Glutamatergic neuron (in vitro differentiated cells): ENCODE measurements around the gene TMEM238. TPM values are rescaled to one million over a fixed set of nuclear protein-coding genes. Genes with fewer than 3 reads are reported as not detected.

Experiments
- DNase-seq: peaks from one replicate; pipeline ENCODE4 v3.0.0; 2022
- H3K27ac Mint-ChIP-seq: one replicate; pipeline ENCODE4 v1.8.0; 2020; ENCODE audit warnings: mild to moderate bottlenecking, mixed read lengths, inconsistent platforms; ENCODE audit not compliant: unreplicated experiment
- H3K27me3 Mint-ChIP-seq: one replicate; pipeline ENCODE4 v1.8.0; 2020; ENCODE audit warnings: mild to moderate bottlenecking, moderate library complexity, mixed read lengths, inconsistent platforms; ENCODE audit not compliant: unreplicated experiment
- H3K36me3 Mint-ChIP-seq: one replicate; pipeline ENCODE4 v1.8.0; 2020; ENCODE audit warnings: mild to moderate bottlenecking, mixed read lengths, inconsistent platforms; ENCODE audit not compliant: unreplicated experiment
- H3K4me1 Mint-ChIP-seq: one replicate; pipeline ENCODE4 v1.8.0; 2020; ENCODE audit warnings: mild to moderate bottlenecking, low read depth, mixed read lengths, inconsistent platforms; ENCODE audit not compliant: unreplicated experiment
- H3K4me3 Mint-ChIP-seq: one replicate; pipeline ENCODE4 v1.8.0; 2020; ENCODE audit warnings: mild to moderate bottlenecking, mixed read lengths, inconsistent platforms; ENCODE audit not compliant: unreplicated experiment
- H3K9me3 Mint-ChIP-seq: one replicate; pipeline ENCODE4 v1.8.0; 2020; ENCODE audit warnings: mild to moderate bottlenecking, moderate library complexity, mixed read lengths, inconsistent platforms; ENCODE audit not compliant: unreplicated experiment
- total RNA-seq: library from RNA; stranded (reverse); fragmentation: NEBNext Ultra II Directional; extraction: Animal tissue kit (Norgen Biotek cat#: 25700); gene quantifications from one replicate; pipeline ENCODE4 v1.2.1, GENCODE V29; 2021; ENCODE audit not compliant: unreplicated experiment
- TF ChIP-seq, protein P1 (sequence below): fragments of 200-600 bp; sonication (generic); IDR thresholded peaks from one replicate; pipeline ENCODE4 v1.5.0; 2021; ENCODE audit not compliant: partially characterized antibody, unreplicated experiment

Gene TMEM238
- total RNA-seq, 1 donor from 2014 or later: 1.3 TPM

DNA sequence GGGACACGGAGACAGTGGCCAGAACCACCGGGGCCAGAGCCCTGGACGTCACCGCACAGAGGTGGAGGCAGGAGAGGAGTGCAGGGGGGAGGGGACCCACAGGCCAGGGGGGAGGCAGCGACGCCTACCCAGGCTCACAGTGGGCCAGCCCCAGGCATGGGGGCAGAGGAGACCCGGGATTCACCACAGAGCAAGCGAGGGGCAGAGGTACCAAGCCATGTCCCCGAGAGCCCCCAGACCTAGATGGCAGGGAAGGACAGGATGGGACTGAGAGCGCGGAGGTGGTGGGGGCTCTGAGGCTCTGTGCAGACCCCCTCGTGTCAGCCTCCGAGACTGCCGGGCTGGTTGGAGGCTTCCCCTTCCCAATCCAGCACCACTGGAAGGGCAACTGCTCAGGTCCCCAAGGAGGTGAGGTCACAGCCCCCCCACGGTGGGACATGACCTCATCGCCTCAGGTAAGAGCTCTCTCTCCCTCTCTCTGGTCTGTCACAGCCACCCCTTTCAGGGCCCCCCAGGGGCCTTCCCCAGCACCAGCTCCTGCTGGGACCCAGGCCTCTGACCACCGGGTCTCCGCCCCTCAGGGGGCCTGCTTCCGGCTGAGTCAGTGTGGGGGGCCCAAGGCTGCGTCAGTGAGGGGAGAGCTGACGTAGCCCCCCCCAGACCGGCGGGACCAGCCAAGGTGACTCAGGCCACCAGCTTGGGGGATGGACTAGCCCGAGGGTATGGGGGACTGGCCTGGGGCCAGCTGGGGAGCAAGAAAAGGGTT is 11.6 kb downstream of the TMEM238 start:
- H3K27me3 Mint-ChIP-seq: peaks cover 10% of the 10 kb centered on the region
- TF ChIP-seq, protein P1, sequence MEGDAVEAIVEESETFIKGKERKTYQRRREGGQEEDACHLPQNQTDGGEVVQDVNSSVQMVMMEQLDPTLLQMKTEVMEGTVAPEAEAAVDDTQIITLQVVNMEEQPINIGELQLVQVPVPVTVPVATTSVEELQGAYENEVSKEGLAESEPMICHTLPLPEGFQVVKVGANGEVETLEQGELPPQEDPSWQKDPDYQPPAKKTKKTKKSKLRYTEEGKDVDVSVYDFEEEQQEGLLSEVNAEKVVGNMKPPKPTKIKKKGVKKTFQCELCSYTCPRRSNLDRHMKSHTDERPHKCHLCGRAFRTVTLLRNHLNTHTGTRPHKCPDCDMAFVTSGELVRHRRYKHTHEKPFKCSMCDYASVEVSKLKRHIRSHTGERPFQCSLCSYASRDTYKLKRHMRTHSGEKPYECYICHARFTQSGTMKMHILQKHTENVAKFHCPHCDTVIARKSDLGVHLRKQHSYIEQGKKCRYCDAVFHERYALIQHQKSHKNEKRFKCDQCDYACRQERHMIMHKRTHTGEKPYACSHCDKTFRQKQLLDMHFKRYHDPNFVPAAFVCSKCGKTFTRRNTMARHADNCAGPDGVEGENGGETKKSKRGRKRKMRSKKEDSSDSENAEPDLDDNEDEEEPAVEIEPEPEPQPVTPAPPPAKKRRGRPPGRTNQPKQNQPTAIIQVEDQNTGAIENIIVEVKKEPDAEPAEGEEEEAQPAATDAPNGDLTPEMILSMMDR: no peak
- H3K9me3 Mint-ChIP-seq: peaks cover 11% of the 10 kb centered on the region
- H3K4me1 Mint-ChIP-seq: peaks cover 21% of the 10 kb centered on the region
- DNase-seq: peak; percentile 54
- no peak overlapping the region for H3K27ac Mint-ChIP-seq
- no peaks in the 10 kb centered on the region for H3K36me3 Mint-ChIP-seq
- peak overlapping the region; percentile 60 for H3K4me3 Mint-ChIP-seq

DNA sequence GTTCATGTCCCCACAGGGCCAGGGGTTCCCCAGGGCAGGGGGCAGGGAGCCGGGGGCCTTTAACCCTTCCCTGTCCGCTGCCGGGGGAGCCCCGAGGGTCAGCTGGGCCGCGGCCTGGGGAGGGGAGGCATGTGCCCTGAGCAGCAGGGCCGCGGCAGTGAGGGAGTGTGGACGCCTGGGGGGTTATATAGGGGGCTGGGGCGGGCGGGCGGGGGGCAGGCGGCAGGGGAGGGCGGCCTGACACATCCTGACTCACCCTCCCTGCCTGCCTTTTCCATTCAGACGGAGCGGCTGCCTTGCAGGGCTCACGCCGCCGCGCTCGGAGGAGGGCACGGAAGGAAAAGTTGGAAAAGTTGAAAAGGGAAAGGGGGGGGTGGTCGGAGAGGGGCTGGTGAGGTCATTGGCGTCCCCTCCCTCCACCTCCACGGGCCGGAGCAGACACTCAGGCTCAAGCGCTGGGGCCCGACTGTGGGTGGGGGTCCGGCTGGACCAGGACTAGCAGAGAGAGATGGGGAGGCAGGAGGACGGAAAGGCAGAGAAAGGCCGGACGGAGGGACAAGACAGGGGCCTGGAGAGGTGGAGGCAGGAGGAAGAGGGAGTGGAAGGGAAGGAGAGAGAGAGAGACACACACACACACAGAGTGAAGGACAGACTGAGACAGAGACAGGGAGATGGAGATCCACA is 13.6 kb downstream of the TMEM238 start, which contains the start of gene IL11:
Gene IL11 (minus strand): TSS at position 159 of the 684 bp plus-strand sequence. CDS start 153 bp downstream, at position 6.
- Mint-ChIP-seq H3K4me3 (peak within 1 kb of the TSS; percentile 89), H3K27ac (peak within 1 kb of the TSS; percentile 68), H3K4me1 (peaks cover 14% of the 10 kb centered on the region), H3K27me3 (peaks cover 7% of the 10 kb centered on the region), H3K9me3 (peaks cover 12% of the 10 kb centered on the region), H3K36me3 (no peaks in the 10 kb centered on the region)
- TF ChIP-seq, protein P1: no peak
- no peak for DNase-seq

DNA sequence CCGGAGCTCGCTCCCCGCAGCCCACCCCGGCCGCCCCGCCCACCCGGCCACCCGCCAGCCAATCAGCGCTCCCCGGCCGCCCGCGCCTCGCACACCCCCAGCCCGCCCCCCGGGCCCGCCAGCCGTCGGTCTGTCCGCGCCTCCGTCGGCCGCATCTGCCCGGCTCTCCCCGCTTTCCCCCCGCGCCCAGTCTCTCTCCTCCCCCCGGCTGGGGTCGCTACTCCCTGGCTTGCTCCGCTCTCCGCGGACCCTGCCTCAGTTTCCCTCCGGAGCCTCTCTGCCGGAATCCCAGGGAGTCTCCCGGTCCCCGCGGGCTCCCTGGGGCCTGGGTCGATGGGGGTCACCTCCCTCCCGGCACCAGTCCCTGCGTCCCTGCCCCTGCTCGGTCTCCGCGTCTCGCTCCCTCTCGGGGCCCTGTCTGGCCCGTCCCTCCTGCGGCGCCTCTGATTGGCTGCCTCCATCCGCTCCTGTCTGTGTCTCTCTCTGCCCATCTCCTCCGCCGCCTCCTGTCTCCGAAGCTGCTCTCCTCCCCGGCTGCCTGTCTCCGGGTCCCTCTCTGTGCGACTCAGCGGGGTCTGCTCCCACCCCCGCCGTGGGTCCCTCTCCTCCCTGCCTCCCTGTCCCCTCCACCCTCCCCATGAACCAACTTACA is 14.3 kb downstream of the TMEM238 start:
- H3K4me1 Mint-ChIP-seq: peaks cover 14% of the 10 kb centered on the region
- peaks cover 12% of the 10 kb centered on the region for H3K9me3 Mint-ChIP-seq
- TF ChIP-seq, protein P1: no peak
- DNase-seq: peak; percentile 88
- H3K4me3 Mint-ChIP-seq: peak overlapping the region; percentile 89
- peaks cover 7% of the 10 kb centered on the region for H3K27me3 Mint-ChIP-seq
- H3K36me3 Mint-ChIP-seq: no peaks in the 10 kb centered on the region
- peak overlapping the region; percentile 68 for H3K27ac Mint-ChIP-seq

DNA sequence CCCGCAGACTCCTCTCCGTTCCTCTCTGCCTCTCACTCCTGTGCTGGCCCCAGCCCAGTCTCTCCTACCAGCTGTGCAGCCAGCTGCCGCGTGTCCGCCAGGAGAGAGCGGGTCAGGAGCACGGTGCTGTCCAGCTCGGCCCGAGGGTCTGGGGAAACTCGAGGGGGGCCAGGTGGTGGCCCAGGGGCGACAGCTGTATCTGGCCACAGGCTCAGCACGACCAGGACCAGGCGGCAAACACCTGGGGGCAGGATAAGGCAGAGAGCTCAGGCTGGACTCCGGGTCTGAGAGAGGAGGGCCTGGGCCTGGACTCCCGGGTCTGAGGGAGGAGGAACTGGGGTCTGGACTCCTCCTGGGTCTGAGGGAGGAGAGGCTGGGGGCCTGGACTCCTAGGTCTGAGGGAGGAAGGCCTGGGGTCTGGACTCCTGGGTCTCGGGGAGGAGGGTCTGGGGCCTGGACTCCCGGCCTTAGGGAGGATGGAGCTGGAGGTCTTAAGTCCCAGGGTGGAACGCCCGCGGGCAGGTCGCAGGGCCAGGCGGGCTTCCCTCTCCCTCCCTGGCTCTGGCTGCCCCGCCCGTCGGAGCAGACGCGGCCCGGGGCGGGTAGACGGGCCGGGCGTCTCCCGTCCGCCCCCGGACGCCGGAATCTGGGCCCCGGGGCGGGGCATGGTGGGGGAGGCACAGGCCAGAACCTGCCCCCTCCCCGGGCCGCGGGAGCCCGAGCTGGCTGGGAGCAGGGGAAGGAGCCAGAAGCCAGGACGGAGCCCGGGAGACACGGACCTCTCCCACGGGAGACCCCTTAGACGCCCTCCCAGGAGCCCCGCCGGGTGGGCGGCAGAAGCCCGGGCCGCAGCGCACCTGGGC is 15.2 kb downstream of the TMEM238 start:
- H3K9me3 Mint-ChIP-seq: peaks cover 14% of the 10 kb centered on the region
- peaks cover 14% of the 10 kb centered on the region for H3K4me1 Mint-ChIP-seq
- peak overlapping the region; percentile 62 for H3K27ac Mint-ChIP-seq
- H3K36me3 Mint-ChIP-seq: no peaks in the 10 kb centered on the region
- DNase-seq: peak; percentile 74
- H3K4me3 Mint-ChIP-seq: peak overlapping the region; percentile 55
- TF ChIP-seq, protein P1: no peak
- H3K27me3 Mint-ChIP-seq: peaks cover 7% of the 10 kb centered on the region
